GM18517 (cell line): ENCODE measurements around the gene KIF7.
"Not testable (repeated sequence)": the region's sequence is repeated elsewhere in the genome, so short reads cannot be mapped to it uniquely, and the experiment has no call there.

ENCODE experiments used
- ATAC-seq: cut with Tn5 transposase; IDR thresholded peaks from one replicate; pipeline ENCODE4 v1.9.1; 2021; ENCODE audit warnings: mild to moderate bottlenecking, moderate library complexity; ENCODE audit not compliant: unreplicated experiment

KIF7 gene

DNA sequence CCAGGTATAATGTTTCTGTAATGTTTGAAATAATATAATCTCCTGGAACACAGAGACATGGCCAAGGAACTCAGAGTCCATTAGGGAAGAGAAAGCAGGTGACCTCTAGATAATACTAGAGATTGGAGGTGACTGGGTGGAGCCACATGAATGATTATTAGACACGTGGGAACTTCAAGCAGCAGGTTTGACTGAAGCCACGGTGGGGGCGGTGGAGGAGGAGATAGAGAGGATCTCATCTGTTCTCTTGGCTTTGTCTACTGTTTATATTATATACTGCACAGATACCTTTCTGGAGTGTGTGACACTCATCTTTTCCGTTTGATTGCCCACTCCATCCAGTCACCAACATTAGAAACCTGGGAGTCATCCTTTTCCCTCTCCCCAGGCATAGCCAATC, 33.7 kb downstream of the KIF7 start:
- no peak for ATAC-seq

DNA sequence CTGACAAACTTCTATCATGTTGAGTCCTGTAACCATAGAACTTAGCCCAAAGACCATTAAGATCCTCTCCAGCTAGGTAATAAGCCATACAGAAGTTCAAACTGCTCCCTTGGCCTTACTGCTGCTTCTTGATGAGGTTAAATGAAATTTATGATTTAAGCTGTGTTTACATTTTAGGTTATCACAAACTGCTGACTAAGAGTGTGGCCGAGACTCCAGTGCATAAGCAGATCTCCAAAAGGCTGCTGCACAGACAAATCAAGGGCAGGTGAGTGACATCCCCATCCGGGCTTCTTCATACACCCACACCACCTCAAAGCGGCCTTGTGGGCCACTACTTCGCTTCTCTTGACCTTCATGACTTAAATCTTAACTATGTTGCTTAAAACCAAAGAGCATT, 39.0 kb downstream of the KIF7 start:
- no peak for ATAC-seq

DNA sequence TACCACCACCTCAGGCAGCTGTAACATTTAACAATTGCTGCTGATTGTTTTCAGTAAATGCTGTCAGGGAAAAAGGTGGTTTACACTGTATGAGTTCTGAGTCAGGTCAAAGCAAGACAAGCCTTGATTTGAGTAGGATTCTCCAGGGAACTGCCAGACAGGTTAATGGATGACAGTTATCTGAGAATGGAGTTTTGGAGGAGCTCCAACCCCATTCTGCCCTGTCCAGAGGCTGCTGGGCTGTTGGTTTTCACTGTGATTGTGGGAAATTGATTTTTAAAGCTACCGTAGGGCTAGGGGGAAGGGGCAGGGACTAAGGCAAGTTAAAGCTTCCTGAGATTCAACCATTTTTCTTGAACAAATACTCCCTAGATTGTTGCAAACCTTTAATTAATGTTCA, 40.1 kb downstream of the KIF7 start:
- ATAC-seq: no peak

DNA sequence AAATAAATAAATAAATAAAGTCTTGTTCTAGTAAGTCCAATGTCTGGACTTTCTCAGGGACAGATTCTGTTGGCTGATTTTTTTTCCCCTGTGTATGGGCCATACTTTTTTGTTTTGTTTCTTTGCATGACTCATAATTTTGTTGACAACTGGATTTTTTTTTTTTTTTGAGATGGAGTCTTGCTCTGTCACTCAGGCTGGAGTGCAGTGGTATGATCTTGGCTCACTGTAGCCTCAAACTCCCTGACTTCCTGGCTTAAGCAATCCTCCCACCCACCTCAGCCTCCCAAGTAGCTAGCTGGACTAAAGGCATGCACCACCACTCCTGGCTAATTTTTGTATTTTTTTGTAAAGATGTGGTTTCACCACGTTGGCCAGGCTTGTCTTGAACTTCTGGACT, 41.1 kb downstream of the KIF7 start:
- ATAC-seq: no peak

DNA sequence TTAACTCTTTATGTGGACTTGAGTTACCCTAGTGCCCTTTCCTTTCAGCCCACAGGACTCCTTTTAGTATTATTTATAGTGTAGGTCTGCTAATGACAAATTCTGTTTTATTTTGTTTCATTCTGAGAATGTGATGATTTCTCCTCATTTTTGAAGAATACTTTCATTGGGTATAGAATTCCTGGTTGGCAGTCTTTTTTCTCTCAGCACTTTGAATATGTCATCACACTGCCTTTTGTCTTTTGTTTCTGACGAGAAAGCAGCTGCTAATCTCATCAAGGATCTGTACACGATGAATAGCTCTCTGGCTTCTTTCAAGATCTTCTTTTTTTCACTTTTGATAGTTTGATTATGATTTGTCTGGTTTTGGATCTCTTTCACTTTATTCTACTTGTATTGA, 42.2 kb downstream of the KIF7 start:
- no peak for ATAC-seq

DNA sequence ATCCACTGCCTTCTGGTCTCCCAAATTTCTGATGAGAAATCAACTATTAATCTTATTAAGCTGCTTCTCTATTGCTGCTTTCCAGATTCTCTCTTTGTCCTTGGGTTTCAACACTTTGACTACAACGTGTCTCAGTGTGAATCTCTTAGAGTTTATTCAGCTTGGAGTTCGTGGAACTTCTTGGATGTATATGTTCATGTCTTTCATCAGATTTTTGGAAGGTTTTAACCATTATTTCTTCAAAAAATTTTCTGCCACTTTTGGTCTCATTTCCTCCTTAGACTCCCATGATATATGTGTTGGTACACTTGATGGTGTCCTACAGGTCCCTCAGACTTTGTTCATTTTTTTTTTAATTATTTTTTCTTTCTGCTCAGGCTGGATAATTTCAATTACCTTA, 44.0 kb downstream of the KIF7 start:
- ATAC-seq: no peak

DNA sequence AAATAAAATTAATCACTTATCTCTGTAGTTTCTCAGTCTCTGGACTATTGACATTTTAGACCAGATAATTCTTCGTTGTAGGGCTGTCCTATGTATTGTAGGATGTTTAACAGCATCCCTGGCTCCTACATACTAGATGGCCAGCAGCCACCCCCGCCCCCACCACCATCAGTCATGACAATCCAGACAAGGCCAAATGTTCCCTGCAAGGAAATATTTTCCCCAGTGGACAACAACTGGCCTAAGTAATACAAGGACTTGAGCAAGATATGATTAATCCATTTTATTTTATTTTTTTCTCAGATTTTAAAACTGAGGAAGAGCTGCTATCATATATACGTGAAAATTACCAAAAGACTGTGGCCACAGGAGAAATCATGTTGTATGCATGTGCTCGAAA, 56.2 kb downstream of the KIF7 start:
- no peak for ATAC-seq

DNA sequence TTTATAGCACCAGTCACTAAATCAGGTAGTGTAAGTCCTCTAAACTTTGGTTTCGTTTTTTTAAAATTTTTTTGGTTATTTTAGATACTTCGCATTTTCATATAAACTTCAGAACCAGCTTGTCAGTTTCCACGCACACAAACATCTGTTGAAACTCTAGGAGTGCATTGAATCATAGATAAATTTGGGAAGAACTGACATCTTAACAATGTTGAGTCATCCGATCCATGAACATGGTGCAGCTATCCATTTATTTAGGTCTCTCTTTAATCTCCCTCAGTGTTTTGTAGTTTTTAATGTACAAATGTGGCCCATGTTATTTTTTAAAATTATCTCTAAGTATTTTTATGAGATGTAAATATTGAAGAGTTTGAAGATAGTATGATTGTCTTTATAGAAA, 62.2 kb downstream of the KIF7 start:
- no peak for ATAC-seq

DNA sequence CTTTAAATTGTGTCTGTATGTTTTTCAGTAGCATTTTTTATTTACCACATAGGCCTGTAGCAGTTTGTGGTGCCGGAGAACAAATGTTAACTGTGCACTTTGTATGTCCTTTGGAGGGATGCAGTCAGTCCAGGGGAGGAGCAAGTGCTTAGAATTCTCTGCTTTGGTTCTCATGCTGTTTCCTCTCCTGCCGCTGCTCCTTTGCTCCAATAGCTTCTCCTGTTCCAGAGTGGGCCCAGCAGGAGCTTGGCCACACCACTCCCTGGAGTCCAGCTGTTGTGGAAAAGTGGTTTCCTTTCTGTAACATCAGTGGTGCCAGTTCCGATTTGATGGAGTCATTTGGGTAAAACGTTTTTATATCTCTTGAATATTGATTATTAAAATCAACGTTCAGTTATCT, 63.4 kb downstream of the KIF7 start:
- no peak for ATAC-seq

DNA sequence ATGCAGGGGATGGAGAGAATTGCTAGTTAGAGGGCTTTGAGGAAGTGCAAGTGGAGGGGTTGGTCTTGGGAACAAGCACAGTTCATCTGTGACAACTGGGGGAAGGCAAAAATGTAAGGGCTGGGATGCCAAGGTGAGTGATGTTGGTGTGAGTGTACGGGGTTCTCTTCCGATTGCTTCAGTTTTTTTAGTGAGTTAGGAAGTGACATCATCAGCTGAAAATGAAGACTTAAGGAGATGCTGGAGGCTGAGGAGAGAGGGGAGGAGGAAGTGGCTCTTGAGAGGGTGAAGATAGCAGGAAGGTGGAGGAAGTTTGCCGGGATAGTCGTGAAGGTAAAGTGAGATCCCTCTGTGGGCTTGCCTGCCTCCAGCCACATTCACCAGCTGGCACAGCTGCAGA, 67.3 kb downstream of the KIF7 start:
- no peak for ATAC-seq

DNA sequence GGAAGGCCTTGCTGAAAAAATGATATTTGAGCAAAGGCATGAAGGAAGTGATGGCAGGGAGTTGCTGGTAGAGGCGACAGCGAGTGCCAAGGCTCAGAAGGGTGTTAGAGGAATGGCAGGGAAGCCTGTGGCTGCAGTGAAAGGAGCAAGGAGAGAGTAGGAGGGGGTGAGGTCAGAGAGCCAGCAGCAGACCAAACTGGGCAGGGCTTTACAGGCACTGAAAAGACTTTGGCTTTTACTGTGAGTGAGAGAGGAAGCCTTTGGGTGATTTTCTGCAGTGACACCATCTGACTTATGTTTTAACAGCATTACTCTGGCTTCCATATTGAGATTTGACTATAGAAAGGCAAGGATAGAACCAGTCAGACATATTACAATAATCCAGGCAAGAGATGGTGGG, 68.6 kb downstream of the KIF7 start:
- no peak for ATAC-seq

DNA sequence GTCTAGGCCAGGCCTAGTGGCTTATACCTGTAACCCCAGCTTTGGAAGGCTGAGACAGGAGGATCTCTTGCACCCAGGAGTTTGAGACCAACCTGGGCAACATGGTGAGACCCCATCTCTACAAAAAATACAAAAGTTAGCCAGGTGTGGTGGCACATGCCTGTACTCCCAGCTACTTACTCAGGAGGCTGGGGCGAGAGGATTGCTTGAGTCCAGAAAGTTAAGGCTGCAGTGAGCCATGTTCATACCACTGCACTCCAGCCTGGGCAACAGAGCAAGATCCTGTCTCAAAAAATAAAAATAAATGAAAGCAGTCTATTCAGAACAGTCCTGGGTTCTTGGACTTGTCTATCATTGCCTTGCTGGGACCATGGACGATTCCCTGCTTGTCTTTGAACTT, 74.5 kb downstream of the KIF7 start:
- ATAC-seq: not testable (repeated sequence)

DNA sequence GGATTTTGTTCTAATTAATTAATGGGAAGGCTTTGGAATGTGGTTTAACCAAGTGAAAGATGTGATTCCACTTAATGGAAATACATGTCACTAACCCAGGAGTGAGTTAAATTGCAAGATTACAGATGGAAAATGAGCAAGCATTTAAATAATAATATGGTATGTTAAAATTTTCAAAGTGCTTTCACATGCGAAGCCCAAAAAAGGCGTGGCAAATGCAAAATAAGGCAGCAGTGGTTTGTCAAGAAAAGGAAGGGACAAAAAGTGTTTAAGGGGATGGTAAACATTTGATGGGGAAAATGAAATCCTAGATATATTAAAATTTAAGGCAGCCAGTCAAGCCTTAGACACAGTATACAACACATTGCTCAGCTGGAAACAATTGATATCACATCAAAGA, 77.1 kb downstream of the KIF7 start:
- no peak for ATAC-seq
